HG03280 (cell line): ENCODE measurements around the gene RAB38.

Experiments
- ATAC-seq: cut with Tn5 transposase; IDR thresholded peaks from one replicate; pipeline ENCODE4 v1.9.1; 2021; ENCODE audit warnings: mild to moderate bottlenecking, moderate library complexity; ENCODE audit not compliant: unreplicated experiment

RAB38 gene

GRCh38 chr11:88104408-88104807 lies 70.8 kb downstream of the RAB38 start:
- ATAC-seq = no peak

- ATAC-seq = peak; percentile 86
Observed at GRCh38 chr11:88103337-88104206, 71.7 kb downstream of the RAB38 start.

GRCh38 chr11:88102598-88102934 lies 72.7 kb downstream of the RAB38 start:
- no peak for ATAC-seq

- no peak for ATAC-seq
Observed at GRCh38 chr11:88101881-88102597, 73.2 kb downstream of the RAB38 start.

- ATAC-seq = no peak
Observed at GRCh38 chr11:88100151-88100550, 75.1 kb downstream of the RAB38 start.

- no peak for ATAC-seq
Observed at GRCh38 chr11:88098289-88098688, 77.0 kb downstream of the RAB38 start.

GRCh38 chr11:88089134-88089533 lies 86.1 kb downstream of the RAB38 start:
- no peak for ATAC-seq

GRCh38 chr11:88087337-88087736 lies 87.9 kb downstream of the RAB38 start:
- ATAC-seq = no peak

- no peak for ATAC-seq
Observed at GRCh38 chr11:88086297-88086696, 88.9 kb downstream of the RAB38 start.

- ATAC-seq = no peak
Observed at GRCh38 chr11:88070437-88070836, 104.8 kb downstream of the RAB38 start.

- ATAC-seq = no peak
Observed at GRCh38 chr11:88068848-88069554, 106.2 kb downstream of the RAB38 start.

- no peak for ATAC-seq
Observed at GRCh38 chr11:88066090-88066489, 109.2 kb downstream of the RAB38 start.

- ATAC-seq = no peak
Observed at GRCh38 chr11:88064097-88064705, 111.0 kb downstream of the RAB38 start.
